NB4 (cell line): Measurements from ENCODE around the gene COX17.
"Not testable (repeated sequence)": the region's sequence is repeated elsewhere in the genome, so short reads cannot be mapped to it uniquely, and the experiment has no call there.

Experiments used
- DNase-seq: peaks from one replicate; pipeline ENCODE4 v3.0.0; 2010; ENCODE audit warnings: low read depth
- H3K4me3 ChIP-seq: one replicate; pipeline ENCODE4 v1.5.1; 2011; ENCODE audit warnings: mild to moderate bottlenecking, low read depth, low read length, moderate library complexity
- CTCF ChIP-seq: IDR thresholded peaks from one replicate; pipeline ENCODE4 v1.5.1; 2012; ENCODE audit warnings: low read depth, low read length
- MAX ChIP-seq: IDR thresholded peaks from 2 replicates; pipeline ENCODE4 v1.6.1; 2011; ENCODE audit warnings: low read depth, low read length
- MYC ChIP-seq: IDR thresholded peaks from 2 replicates; pipeline ENCODE4 v1.6.1; 2011; ENCODE audit warnings: low read depth, low read length
- POLR2A ChIP-seq: IDR thresholded peaks from 2 replicates; pipeline ENCODE4 v1.6.1; 2011; ENCODE audit warnings: mild to moderate bottlenecking; ENCODE audit not compliant: insufficient read length; ENCODE audit errors: extremely low read depth

COX17 gene

DNA sequence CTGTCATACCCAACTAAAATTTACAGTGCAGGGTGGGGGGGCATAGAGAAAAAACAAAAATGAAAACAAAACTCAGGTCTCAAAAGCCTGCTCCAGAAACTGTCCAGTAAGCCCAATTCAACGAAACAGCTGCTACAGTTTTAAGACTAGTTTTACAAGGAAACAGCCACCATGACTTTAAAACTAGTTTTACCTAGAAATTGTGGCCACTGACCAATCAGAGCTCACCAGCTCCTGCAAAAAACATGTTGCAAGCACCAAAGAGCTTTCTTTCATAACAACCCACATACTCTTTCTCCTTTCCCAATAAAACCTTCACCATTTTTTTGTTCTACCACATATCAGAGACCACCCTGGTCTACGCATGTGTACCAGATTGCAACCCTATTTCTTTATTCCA lies 18.3 kb upstream of the COX17 start:
- H3K4me3 ChIP-seq = no peak overlapping the region
- no peak for TF ChIP-seq POLR2A
- TF ChIP-seq MAX = no peak
- TF ChIP-seq CTCF = no peak
- no peak for TF ChIP-seq MYC
- DNase-seq = peak; percentile 45

- DNase-seq = peak; percentile 12
These were observed 12.9 kb upstream of the COX17 start for GRCh38 chr3:119690043-119690656.

GRCh38 chr3:119683421-119683820 lies 6.2 kb upstream of the COX17 start:
- no peak for TF ChIP-seq MAX
- no peak for TF ChIP-seq MYC
- no peak for TF ChIP-seq POLR2A
- TF ChIP-seq CTCF = no peak
- no peak for DNase-seq
- H3K4me3 ChIP-seq = no peak overlapping the region

More at GRCh38 chr3:119690043-119690656, 12.9 kb upstream of the COX17 start:
- H3K4me3 ChIP-seq = no peak overlapping the region
- TF ChIP-seq POLR2A (no peak), CTCF (peak; percentile 42)

GRCh38 chr3:119681279-119681678 lies 4.1 kb upstream of the COX17 start:
- TF ChIP-seq POLR2A = no peak
- TF ChIP-seq CTCF = peak; percentile 7
- TF ChIP-seq MAX = no peak
- TF ChIP-seq MYC = no peak
- no peak overlapping the region for H3K4me3 ChIP-seq
- peak; percentile 58 for DNase-seq

DNA sequence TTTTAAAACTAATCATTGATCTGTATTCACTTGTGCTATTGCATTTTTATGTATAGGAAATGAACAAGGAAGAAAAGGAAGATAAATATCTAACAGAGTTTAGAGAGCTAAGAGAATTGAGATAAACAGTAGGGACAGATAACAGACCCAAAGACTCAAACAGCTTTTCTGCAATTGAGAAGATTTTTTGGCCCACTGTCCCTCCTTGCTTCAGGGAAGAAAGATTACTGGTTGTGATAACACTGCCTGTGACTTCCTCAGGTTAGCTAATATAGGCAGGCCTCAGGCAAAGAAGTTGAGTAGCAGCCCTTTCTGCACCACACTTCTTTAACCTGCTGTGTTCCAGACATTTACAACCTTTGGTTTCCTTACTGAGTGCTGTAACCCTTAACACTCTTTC lies 2.7 kb upstream of the COX17 start:
- peak; percentile 8 for DNase-seq
- no peak overlapping the region for H3K4me3 ChIP-seq
- TF ChIP-seq MAX = no peak
- no peak for TF ChIP-seq CTCF
- TF ChIP-seq MYC = no peak
- TF ChIP-seq POLR2A = no peak

DNA sequence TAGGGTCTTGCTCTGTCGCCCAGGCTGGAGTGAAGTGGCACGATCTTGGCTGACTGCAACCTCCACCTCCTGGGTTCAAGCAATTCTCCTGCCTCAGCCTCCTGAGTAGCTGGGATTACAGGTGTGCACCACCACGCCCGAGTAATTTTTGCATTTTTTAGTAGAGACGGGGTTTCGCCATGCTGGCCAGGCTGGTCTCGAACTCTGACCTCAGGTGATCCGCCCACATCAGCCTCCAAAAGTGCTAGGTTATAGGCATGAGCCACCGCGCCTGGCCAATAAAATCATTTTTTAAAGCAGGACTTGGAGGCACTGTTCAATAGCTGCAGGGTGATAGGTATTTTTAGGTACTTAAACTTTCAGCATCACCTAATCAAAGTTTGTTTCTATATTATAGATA lies 1.0 kb upstream of the COX17 start:
- not testable (repeated sequence) for H3K4me3 ChIP-seq

More for the DNA sequence above, 1.0 kb upstream of the COX17 start:
- DNase-seq = not testable (repeated sequence)
